Stimulated activated CD8-positive, alpha-beta memory T cell treated with anti-CD3 and anti-CD28 coated beads, Interleukin-4, amount 100 ng/mL, for 24 hours (primary cell): Measurements from ENCODE around the gene RRAS.

Experiments used
- DNase-seq: peaks from one replicate; pipeline ENCODE4 v3.0.0-alpha.2; 2020; ENCODE audit warnings: low read depth

Gene RRAS

GRCh38 chr19:49640113-49640898 lies at the start of gene RRAS:
TSS of gene RRAS (minus strand) at chr19:49640143. CDS start at chr19:49640098, 45 bp downstream.
- peak; percentile 100 for DNase-seq

GRCh38 chr19:49689133-49690078 lies 49.5 kb upstream of the RRAS start, which contains the start of gene ADM5:
TSS of gene ADM5 (plus strand) at chr19:49689594. CDS start at chr19:49689838, 244 bp downstream.
- DNase-seq: no peak

GRCh38 chr19:49688531-49689132 lies 48.7 kb upstream of the RRAS start:
- no peak for DNase-seq

GRCh38 chr19:49687566-49688316 lies 47.8 kb upstream of the RRAS start:
- DNase-seq: no peak

GRCh38 chr19:49687150-49687549 lies 47.2 kb upstream of the RRAS start:
- no peak for DNase-seq

- DNase-seq: no peak
These were observed 46.7 kb upstream of the RRAS start for GRCh38 chr19:49686503-49687088.

- no peak for DNase-seq
These were observed 45.9 kb upstream of the RRAS start for GRCh38 chr19:49685845-49686332.

- DNase-seq: no peak
These were observed 45.1 kb upstream of the RRAS start for GRCh38 chr19:49684983-49685553.

- DNase-seq: no peak
These were observed 44.5 kb upstream of the RRAS start for GRCh38 chr19:49684251-49684982.

- DNase-seq: no peak
These were observed 43.9 kb upstream of the RRAS start for GRCh38 chr19:49683814-49684250.

GRCh38 chr19:49682274-49682673 lies 42.3 kb upstream of the RRAS start:
- DNase-seq: no peak

GRCh38 chr19:49681830-49682229 lies 41.9 kb upstream of the RRAS start:
- DNase-seq: no peak

- DNase-seq: peak; percentile 93
These were observed 40.7 kb upstream of the RRAS start for GRCh38 chr19:49680421-49681351.

- DNase-seq: no peak
These were observed 39.9 kb upstream of the RRAS start for GRCh38 chr19:49679771-49680413.

GRCh38 chr19:49678985-49679770 lies 39.2 kb upstream of the RRAS start:
- no peak for DNase-seq

- peak; percentile 56 for DNase-seq
These were observed 38.1 kb upstream of the RRAS start for GRCh38 chr19:49677901-49678674.
